GM12874 (cell line): ENCODE data around the gene DDAH2.

Experiments
- CTCF ChIP-seq: IDR thresholded peaks from 2 replicates; pipeline ENCODE4 v1.5.1; 2011; ENCODE audit warnings: low read depth, mild to moderate bottlenecking, control low read depth, low read length, moderate library complexity; ENCODE audit not compliant: insufficient read depth

DDAH2 gene

GRCh38 chr6:31765910-31766794 lies 37.1 kb upstream of the DDAH2 start:
- TF ChIP-seq CTCF = no peak

- no peak for TF ChIP-seq CTCF
Measured at GRCh38 chr6:31765559-31765909, 36.4 kb upstream of the DDAH2 start.

GRCh38 chr6:31764198-31764597 lies 35.1 kb upstream of the DDAH2 start:
- TF ChIP-seq CTCF = no peak

GRCh38 chr6:31763619-31763940 lies 34.5 kb upstream of the DDAH2 start:
- TF ChIP-seq CTCF = no peak

GRCh38 chr6:31762878-31763618 lies 33.9 kb upstream of the DDAH2 start:
- no peak for TF ChIP-seq CTCF

GRCh38 chr6:31762356-31762755 lies 33.3 kb upstream of the DDAH2 start, which contains the start of gene SAPCD1:
SAPCD1 (plus strand) TSS chr6:31762656; CDS start chr6:31763055, 399 bp downstream.
- TF ChIP-seq CTCF = no peak

GRCh38 chr6:31761343-31761742 lies 32.2 kb upstream of the DDAH2 start:
- no peak for TF ChIP-seq CTCF
